Measurements from ENCODE around the gene HAGH.

The HAGH gene

DNA sequence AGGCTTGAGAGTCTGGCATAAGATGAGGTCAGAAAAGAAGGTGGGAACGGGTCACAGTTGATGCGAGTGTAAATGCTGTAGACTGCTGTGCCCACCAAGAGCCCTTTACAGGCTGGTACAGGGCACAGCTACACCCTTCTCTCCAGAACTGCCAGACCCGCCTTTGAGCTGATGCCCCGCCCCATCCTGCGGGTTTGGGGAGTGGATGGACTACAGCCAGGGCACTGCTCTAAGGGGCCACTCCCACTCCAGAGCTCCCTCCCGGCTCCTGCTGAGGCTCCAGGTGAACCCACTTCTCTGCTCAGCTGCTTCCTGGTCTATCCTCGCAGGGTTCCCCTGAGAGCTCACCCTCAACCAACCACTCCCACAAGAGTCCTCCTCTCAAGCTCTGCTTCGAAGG lies 33.0 kb upstream of the HAGH start:
- Histone ChIP-seq H3K4me3 (ENCODE audit: low read length in 2 of 2) (no peak overlapping the region), H3K9ac (ENCODE audit: low read depth in 1 of 2, low read length in 2 of 2) (no peak overlapping the region), H3K9me3 (ENCODE audit: control insufficient read depth in 2 of 2, low read length in 2 of 2) (no peaks in the 10 kb centered on the region), H3K4me1 (ENCODE audit: control insufficient read depth in 2 of 2, insufficient read depth in 2 of 2, low read length in 2 of 2) (peaks cover 0 to 6% of the 10 kb centered on the region in 2 donors), H3K27ac (ENCODE audit: low read depth in 2 of 2, low read length in 2 of 2) (no peak overlapping the region), H3K27me3 (ENCODE audit: control insufficient read depth in 2 of 2, insufficient read depth in 2 of 2, low read length in 2 of 2) (peaks cover 9 to 14% of the 10 kb centered on the region in 2 donors), H3K36me3 (ENCODE audit: control insufficient read depth in 2 of 2, insufficient read depth in 2 of 2, low read length in 2 of 2) (no peaks in the 10 kb centered on the region)

GRCh38 chr16:1858189-1858865 lies 31.7 kb upstream of the HAGH start:
- Histone ChIP-seq H3K4me1 (ENCODE audit: control insufficient read depth in 2 of 2, insufficient read depth in 2 of 2, low read length in 2 of 2) (peaks cover 0 to 3% of the 10 kb centered on the region in 2 donors), H3K9me3 (ENCODE audit: control insufficient read depth in 2 of 2, low read length in 2 of 2) (no peaks in the 10 kb centered on the region), H3K27me3 (ENCODE audit: control insufficient read depth in 2 of 2, insufficient read depth in 2 of 2, low read length in 2 of 2) (peaks cover 7 to 14% of the 10 kb centered on the region in 2 donors), H3K9ac (ENCODE audit: low read depth in 1 of 2, low read length in 2 of 2) (no peak overlapping the region), H3K36me3 (ENCODE audit: control insufficient read depth in 2 of 2, insufficient read depth in 2 of 2, low read length in 2 of 2) (no peaks in the 10 kb centered on the region), H3K27ac (ENCODE audit: low read depth in 2 of 2, low read length in 2 of 2) (no peak overlapping the region), H3K4me3 (ENCODE audit: low read length in 2 of 2) (no peak overlapping the region)

DNA sequence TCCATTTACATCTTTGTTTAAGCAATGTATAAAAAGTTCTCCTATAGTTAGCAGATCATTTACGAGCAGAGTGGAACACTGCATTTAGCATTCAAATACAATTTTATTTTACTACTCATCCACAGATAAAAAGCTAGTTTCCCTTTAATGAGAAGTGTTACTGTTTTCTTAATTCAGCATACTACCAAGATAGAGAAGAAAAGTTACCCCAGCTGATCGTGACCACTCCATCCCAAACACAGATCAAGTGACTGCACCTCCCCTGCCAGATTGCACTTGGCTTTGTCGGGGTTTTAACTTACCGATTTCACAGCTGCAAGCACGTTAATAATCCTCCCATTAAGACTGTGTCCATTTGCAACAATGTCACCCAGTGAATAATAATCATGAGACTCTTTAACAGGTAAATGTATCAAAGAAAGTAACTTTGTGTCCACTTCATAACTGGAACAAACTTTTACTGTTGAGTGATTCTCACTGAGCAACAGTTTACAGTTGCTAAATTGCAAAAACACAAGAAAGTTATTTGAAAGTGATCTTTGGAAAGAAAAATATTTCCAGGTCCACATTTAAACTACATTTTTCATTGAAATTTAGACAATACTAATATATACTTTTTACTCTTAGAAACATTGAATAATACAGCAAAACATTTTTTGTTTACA lies 30.9 kb upstream of the HAGH start:
- H3K4me3 ChIP-seq (ENCODE audit: low read length in 2 of 2): no peak overlapping the region
- no peaks in the 10 kb centered on the region for H3K9me3 ChIP-seq (ENCODE audit: control insufficient read depth in 2 of 2, low read length in 2 of 2)
- peaks cover 0 to 3% of the 10 kb centered on the region in 2 donors for H3K4me1 ChIP-seq (ENCODE audit: control insufficient read depth in 2 of 2, insufficient read depth in 2 of 2, low read length in 2 of 2)
- no peak overlapping the region for H3K27ac ChIP-seq (ENCODE audit: low read depth in 2 of 2, low read length in 2 of 2)
- no peaks in the 10 kb centered on the region for H3K36me3 ChIP-seq (ENCODE audit: control insufficient read depth in 2 of 2, insufficient read depth in 2 of 2, low read length in 2 of 2)
- H3K9ac ChIP-seq (ENCODE audit: low read depth in 1 of 2, low read length in 2 of 2): no peak overlapping the region
- H3K27me3 ChIP-seq (ENCODE audit: control insufficient read depth in 2 of 2, insufficient read depth in 2 of 2, low read length in 2 of 2): peaks cover 7 to 14% of the 10 kb centered on the region in 2 donors

- Histone ChIP-seq H3K27ac (ENCODE audit: low read depth in 2 of 2, low read length in 2 of 2) (no peak overlapping the region), H3K4me3 (ENCODE audit: low read length in 2 of 2) (no peak overlapping the region), H3K27me3 (ENCODE audit: control insufficient read depth in 2 of 2, insufficient read depth in 2 of 2, low read length in 2 of 2) (no peaks in the 10 kb centered on the region), H3K9ac (ENCODE audit: low read depth in 1 of 2, low read length in 2 of 2) (no peak overlapping the region), H3K36me3 (ENCODE audit: control insufficient read depth in 2 of 2, insufficient read depth in 2 of 2, low read length in 2 of 2) (no peaks in the 10 kb centered on the region), H3K4me1 (ENCODE audit: control insufficient read depth in 2 of 2, insufficient read depth in 2 of 2, low read length in 2 of 2) (no peaks in the 10 kb centered on the region), H3K9me3 (ENCODE audit: control insufficient read depth in 2 of 2, low read length in 2 of 2) (no peaks in the 10 kb centered on the region)
Observed at GRCh38 chr16:1851793-1852192, 25.2 kb upstream of the HAGH start.

- Histone ChIP-seq H3K9me3 (ENCODE audit: control insufficient read depth in 2 of 2, low read length in 2 of 2) (no peaks in the 10 kb centered on the region), H3K36me3 (ENCODE audit: control insufficient read depth in 2 of 2, insufficient read depth in 2 of 2, low read length in 2 of 2) (no peaks in the 10 kb centered on the region), H3K27ac (ENCODE audit: low read depth in 2 of 2, low read length in 2 of 2) (no peak overlapping the region), H3K27me3 (ENCODE audit: control insufficient read depth in 2 of 2, insufficient read depth in 2 of 2, low read length in 2 of 2) (no peaks in the 10 kb centered on the region), H3K4me3 (ENCODE audit: low read length in 2 of 2) (no peak overlapping the region), H3K9ac (ENCODE audit: low read depth in 1 of 2, low read length in 2 of 2) (no peak overlapping the region), H3K4me1 (ENCODE audit: control insufficient read depth in 2 of 2, insufficient read depth in 2 of 2, low read length in 2 of 2) (no peaks in the 10 kb centered on the region)
Observed at GRCh38 chr16:1850981-1851380, 24.4 kb upstream of the HAGH start.

GRCh38 chr16:1846416-1846815 lies 19.8 kb upstream of the HAGH start:
- Histone ChIP-seq H3K27me3 (ENCODE audit: control insufficient read depth in 2 of 2, insufficient read depth in 2 of 2, low read length in 2 of 2) (no peaks in the 10 kb centered on the region), H3K27ac (ENCODE audit: low read depth in 2 of 2, low read length in 2 of 2) (no peak overlapping the region), H3K9ac (ENCODE audit: low read depth in 1 of 2, low read length in 2 of 2) (no peak overlapping the region), H3K4me3 (ENCODE audit: low read length in 2 of 2) (no peak overlapping the region), H3K36me3 (ENCODE audit: control insufficient read depth in 2 of 2, insufficient read depth in 2 of 2, low read length in 2 of 2) (no peaks in the 10 kb centered on the region), H3K9me3 (ENCODE audit: control insufficient read depth in 2 of 2, low read length in 2 of 2) (no peaks in the 10 kb centered on the region), H3K4me1 (ENCODE audit: control insufficient read depth in 2 of 2, insufficient read depth in 2 of 2, low read length in 2 of 2) (no peaks in the 10 kb centered on the region)

- H3K4me3 ChIP-seq (ENCODE audit: low read length in 2 of 2): no peak overlapping the region
- H3K4me1 ChIP-seq (ENCODE audit: control insufficient read depth in 2 of 2, insufficient read depth in 2 of 2, low read length in 2 of 2): no peaks in the 10 kb centered on the region
- no peaks in the 10 kb centered on the region for H3K27me3 ChIP-seq (ENCODE audit: control insufficient read depth in 2 of 2, insufficient read depth in 2 of 2, low read length in 2 of 2)
- H3K9me3 ChIP-seq (ENCODE audit: control insufficient read depth in 2 of 2, low read length in 2 of 2): no peaks in the 10 kb centered on the region
- no peak overlapping the region for H3K9ac ChIP-seq (ENCODE audit: low read depth in 1 of 2, low read length in 2 of 2)
- no peak overlapping the region for H3K27ac ChIP-seq (ENCODE audit: low read depth in 2 of 2, low read length in 2 of 2)
- H3K36me3 ChIP-seq (ENCODE audit: control insufficient read depth in 2 of 2, insufficient read depth in 2 of 2, low read length in 2 of 2): no peaks in the 10 kb centered on the region
Observed at GRCh38 chr16:1845985-1846384, 19.4 kb upstream of the HAGH start.

GRCh38 chr16:1839554-1839953 lies 12.9 kb upstream of the HAGH start:
- H3K4me3 ChIP-seq (ENCODE audit: low read length in 2 of 2): no peak overlapping the region
- H3K4me1 ChIP-seq (ENCODE audit: control insufficient read depth in 2 of 2, insufficient read depth in 2 of 2, low read length in 2 of 2): no peaks in the 10 kb centered on the region
- H3K27me3 ChIP-seq (ENCODE audit: control insufficient read depth in 2 of 2, insufficient read depth in 2 of 2, low read length in 2 of 2): no peaks in the 10 kb centered on the region
- H3K36me3 ChIP-seq (ENCODE audit: control insufficient read depth in 2 of 2, insufficient read depth in 2 of 2, low read length in 2 of 2): no peaks in the 10 kb centered on the region
- H3K9ac ChIP-seq (ENCODE audit: low read depth in 1 of 2, low read length in 2 of 2): no peak overlapping the region
- no peak overlapping the region for H3K27ac ChIP-seq (ENCODE audit: low read depth in 2 of 2, low read length in 2 of 2)
- no peaks in the 10 kb centered on the region for H3K9me3 ChIP-seq (ENCODE audit: control insufficient read depth in 2 of 2, low read length in 2 of 2)

DNA sequence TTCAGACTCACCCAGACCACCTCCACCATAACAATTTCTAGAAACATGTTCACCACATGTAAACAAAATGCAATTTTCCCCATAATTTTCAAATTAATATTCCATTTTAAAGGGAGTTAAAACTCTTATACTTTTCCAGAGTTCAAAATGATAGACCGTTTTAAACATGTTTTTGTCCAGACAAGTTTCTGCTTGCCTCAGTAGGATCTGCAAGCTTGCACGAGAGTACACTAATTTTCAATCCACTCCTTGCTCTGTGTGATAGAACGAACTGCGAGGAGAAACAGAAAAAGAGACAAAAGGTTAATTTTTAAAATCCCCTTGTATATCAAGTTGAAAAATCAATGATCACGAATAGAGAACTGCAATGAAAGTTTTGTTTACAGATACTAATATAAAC lies 7.5 kb upstream of the HAGH start:
- H3K27me3 ChIP-seq (ENCODE audit: control insufficient read depth in 2 of 2, insufficient read depth in 2 of 2, low read length in 2 of 2): no peaks in the 10 kb centered on the region
- no peaks in the 10 kb centered on the region for H3K9me3 ChIP-seq (ENCODE audit: control insufficient read depth in 2 of 2, low read length in 2 of 2)
- H3K9ac ChIP-seq (ENCODE audit: low read depth in 1 of 2, low read length in 2 of 2): no peak overlapping the region
- peaks cover 9 to 13% of the 10 kb centered on the region in 2 donors for H3K4me1 ChIP-seq (ENCODE audit: control insufficient read depth in 2 of 2, insufficient read depth in 2 of 2, low read length in 2 of 2)
- no peak overlapping the region for H3K4me3 ChIP-seq (ENCODE audit: low read length in 2 of 2)
- peaks cover 0 to 9% of the 10 kb centered on the region in 2 donors for H3K36me3 ChIP-seq (ENCODE audit: control insufficient read depth in 2 of 2, insufficient read depth in 2 of 2, low read length in 2 of 2)
- no peak overlapping the region for H3K27ac ChIP-seq (ENCODE audit: low read depth in 2 of 2, low read length in 2 of 2)

- no peaks in the 10 kb centered on the region for H3K9me3 ChIP-seq (ENCODE audit: control insufficient read depth in 2 of 2, low read length in 2 of 2)
- H3K4me1 ChIP-seq (ENCODE audit: control insufficient read depth in 2 of 2, insufficient read depth in 2 of 2, low read length in 2 of 2): peaks cover 16 to 19% of the 10 kb centered on the region in 2 donors
- peaks cover 0 to 10% of the 10 kb centered on the region in 2 donors for H3K36me3 ChIP-seq (ENCODE audit: control insufficient read depth in 2 of 2, insufficient read depth in 2 of 2, low read length in 2 of 2)
- H3K4me3 ChIP-seq (ENCODE audit: low read length in 2 of 2): no peak overlapping the region
- H3K27me3 ChIP-seq (ENCODE audit: control insufficient read depth in 2 of 2, insufficient read depth in 2 of 2, low read length in 2 of 2): no peaks in the 10 kb centered on the region
- H3K27ac ChIP-seq (ENCODE audit: low read depth in 2 of 2, low read length in 2 of 2): no peak overlapping the region
- no peak overlapping the region for H3K9ac ChIP-seq (ENCODE audit: low read depth in 1 of 2, low read length in 2 of 2)
Observed at GRCh38 chr16:1832838-1833454, 6.3 kb upstream of the HAGH start.

All from mucosa of rectum (tissue), 2 donors.